Measurements from ENCODE around the gene BNIPL.
A peak's percentile ranks its signal among the peaks of the same experiment; 100 is the strongest.

The BNIPL gene, protein sequence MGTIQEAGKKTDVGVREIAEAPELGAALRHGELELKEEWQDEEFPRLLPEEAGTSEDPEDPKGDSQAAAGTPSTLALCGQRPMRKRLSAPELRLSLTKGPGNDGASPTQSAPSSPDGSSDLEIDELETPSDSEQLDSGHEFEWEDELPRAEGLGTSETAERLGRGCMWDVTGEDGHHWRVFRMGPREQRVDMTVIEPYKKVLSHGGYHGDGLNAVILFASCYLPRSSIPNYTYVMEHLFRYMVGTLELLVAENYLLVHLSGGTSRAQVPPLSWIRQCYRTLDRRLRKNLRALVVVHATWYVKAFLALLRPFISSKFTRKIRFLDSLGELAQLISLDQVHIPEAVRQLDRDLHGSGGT

DNA sequence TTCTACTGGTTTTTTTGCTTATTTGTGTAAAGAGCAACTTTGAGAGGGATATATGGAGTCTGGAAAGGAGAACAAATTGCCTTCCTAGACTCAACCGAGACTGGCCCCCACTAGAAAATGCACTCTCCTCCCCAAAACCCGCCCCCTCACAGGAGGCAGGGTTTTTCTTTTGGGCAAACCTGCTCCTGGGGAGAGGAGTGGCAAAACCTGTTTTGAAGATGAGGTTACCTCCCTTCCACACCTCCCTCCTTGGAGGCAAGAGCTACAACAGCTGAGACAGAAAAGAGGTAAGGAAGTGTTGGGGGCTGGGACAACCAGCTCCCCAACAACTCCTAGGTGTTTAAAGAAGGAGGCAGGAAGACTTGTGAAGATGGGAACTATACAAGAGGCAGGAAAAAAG is at the start of gene BNIPL:
BNIPL (plus strand) TSS at position 231 of the 400 bp plus-strand sequence; CDS start at position 371, 140 bp downstream.
- no peak for DNase-seq

DNA sequence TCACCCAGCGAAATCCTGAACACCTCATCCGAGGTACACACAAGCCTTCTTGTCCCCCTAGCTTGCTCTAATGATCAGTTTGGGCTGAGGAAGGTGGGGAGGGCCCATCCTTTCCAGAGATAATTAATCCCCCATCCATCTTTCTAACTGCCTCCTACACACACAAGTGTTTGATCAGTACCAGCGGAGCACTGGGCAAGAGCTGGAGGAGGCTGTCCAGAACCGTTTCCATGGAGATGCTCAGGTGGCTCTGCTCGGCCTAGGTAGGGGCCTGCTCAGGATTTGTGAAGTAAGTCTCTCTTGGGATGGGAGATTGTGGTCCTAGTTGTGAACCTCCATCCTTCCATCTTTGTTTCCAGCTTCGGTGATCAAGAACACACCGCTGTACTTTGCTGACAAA is 48.5 kb upstream of the BNIPL start:
- no peak for DNase-seq

- DNase-seq = no peak
These were observed 43.8 kb upstream of the BNIPL start for GRCh38 chr1:150992626-150993025.

- DNase-seq = no peak
These were observed 42.1 kb upstream of the BNIPL start for GRCh38 chr1:150994248-150994647.

DNA sequence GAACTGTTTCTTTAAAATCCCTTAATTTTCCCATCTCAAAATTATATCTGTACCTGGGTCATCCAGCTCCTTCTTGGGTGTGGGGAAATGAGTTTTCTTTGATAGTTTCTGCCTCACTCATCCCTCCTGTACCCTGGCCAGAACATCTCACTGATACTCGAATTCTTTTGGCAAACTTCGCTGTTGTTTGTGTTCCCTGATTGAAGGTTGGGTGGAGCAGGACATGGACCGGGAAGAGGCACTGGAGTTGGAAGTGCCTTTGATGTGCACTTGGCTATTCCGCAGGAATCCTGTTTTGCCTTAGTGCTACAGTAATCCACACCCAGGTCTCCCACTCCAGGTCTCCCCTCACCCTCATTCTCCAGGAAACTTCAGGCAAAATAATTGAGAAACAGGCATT is 40.9 kb upstream of the BNIPL start:
- DNase-seq = no peak

- no peak for DNase-seq
These were observed 40.5 kb upstream of the BNIPL start for GRCh38 chr1:150995896-150996295.

DNA sequence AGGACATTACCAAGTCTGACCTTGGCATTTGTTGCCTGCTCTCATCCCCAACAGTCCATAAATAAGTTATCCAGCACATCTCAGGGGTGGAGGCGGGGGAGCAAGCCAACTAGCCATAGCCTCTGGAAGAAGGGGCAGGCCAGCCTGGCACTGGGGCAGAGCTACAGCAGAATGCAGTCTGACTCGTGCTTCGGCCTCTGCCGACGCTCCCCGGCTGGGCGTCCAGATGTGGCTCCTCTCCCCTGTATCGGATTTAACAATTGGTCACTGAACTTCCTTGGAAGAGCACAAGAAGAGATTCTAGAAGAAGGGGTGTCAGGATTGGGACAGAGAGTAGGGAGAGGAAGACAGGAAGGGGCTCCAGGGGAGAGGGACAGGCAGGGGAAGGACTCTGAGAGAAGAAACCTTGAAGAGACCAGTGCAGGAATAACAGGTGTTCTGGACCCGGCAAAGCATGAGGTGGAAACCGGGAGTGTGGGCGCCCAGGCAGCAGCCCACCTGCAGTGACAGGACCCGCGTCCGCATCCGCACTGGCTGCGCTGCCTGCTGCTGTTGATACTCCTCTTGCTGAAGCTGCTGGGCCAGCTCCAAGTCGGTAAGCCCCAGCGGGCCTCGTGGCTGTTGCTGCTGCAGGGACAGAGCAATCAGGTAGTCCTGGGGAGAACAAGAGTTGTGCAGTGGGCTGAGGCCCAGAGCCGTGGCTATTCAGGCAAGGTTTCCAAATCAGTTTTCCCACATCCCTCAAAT is 39.1 kb upstream of the BNIPL start:
- no peak for DNase-seq

DNA sequence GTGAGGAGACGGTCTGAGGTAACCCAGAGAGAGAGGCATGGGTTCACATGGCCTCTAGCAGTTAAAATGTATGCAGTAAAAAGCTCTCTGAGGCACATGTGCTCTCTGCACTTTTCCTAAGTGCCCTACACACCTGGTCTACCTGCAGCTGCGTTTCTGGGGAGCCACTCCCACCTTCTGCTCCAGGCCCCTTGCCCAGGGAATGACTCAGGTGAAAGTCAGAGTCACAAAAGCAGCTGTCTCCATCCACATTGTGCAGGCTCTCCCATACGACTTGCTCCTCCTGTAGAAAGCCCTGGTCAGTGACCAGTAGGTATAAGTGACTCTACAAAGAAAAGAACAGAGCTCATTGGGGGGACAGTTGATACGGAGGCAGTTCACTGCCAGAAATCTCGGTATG is 38.4 kb upstream of the BNIPL start:
- DNase-seq = no peak

- no peak for DNase-seq
These were observed 37.2 kb upstream of the BNIPL start for GRCh38 chr1:150999051-150999674.

- no peak for DNase-seq
These were observed 36.5 kb upstream of the BNIPL start for GRCh38 chr1:150999926-151000325.

- DNase-seq = no peak
These were observed 36.0 kb upstream of the BNIPL start for GRCh38 chr1:151000408-151000807.

GRCh38 chr1:151001602-151002001 is 34.8 kb upstream of the BNIPL start:
- no peak for DNase-seq

DNA sequence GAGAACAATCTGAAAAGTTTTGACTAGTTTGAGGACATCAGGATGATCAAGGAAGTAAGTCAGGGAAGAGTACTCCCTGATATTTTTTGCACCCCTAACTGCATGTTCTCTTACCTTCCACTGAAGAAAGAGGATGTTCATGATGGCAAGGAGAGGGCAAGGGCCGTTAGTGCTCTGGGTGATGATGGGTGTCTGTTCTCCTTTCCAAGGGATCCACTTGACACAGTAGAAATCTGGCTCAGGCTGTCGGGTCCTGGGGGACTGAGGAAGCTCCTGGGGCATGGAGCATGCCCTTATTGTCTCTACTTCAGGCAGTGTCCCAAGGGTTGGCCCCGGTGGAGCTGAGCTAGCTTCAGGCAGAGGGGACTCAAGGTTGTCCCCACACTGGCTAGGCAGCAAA is 34.3 kb upstream of the BNIPL start:
- DNase-seq = no peak

GRCh38 chr1:151002611-151003010 is 33.8 kb upstream of the BNIPL start:
- no peak for DNase-seq

DNA sequence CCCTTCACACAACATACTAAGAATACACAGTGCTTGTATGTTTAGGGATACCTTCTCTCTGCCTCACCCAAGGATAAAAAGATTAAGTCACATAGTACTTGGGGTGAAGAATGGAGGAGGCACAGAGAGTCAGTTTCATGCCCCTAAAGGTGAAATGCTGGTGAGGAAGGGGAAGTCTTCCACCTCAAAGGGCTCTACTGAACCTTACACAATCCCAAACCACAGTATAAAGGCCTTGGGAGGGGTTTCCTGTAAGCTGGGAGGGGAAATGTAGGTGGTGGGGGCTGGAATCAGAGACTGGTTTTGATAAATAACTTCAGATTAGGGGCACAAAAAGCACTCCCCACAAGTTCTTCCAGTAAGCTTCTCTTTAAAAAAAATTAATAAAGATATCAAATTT is 33.2 kb upstream of the BNIPL start:
- no peak for DNase-seq

DNA sequence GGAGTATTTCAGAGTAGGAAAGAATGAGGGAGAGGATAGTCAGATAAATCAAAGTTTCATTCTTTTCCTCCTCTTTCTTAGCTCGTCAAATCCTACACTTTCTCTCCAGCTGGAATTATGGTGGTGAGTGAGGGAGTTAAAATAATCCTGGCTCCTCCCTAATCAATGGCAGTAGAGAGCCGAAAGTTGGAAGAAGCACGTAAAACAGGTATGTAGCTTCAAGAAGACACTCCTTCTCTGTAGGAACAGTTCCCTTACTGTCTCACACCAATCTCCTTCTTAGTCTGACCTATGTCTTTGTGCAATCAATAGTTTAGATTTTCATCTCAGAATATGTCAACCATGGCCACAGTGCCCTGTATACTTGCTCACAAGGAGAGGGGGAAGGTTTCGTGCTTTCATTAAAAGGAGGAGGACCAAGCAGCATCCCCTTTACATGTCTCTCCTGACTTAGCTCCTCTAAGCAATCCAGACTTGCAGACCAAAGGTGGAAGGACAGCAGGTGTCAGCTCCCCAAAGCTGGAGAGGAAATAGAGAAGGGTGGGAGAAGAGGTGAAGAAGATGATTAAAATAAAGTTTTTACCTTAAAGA is 30.6 kb upstream of the BNIPL start:
- no peak for DNase-seq

GRCh38 chr1:151006327-151007052 is 29.9 kb upstream of the BNIPL start, which contains the start of gene MINDY1:
MINDY1 (minus strand) TSS chr1:151006902; CDS start chr1:151002617, 4,285 bp downstream.
- peak; percentile 40 for DNase-seq

- DNase-seq = no peak
These were observed 28.5 kb upstream of the BNIPL start for GRCh38 chr1:151007853-151008243.

DNA sequence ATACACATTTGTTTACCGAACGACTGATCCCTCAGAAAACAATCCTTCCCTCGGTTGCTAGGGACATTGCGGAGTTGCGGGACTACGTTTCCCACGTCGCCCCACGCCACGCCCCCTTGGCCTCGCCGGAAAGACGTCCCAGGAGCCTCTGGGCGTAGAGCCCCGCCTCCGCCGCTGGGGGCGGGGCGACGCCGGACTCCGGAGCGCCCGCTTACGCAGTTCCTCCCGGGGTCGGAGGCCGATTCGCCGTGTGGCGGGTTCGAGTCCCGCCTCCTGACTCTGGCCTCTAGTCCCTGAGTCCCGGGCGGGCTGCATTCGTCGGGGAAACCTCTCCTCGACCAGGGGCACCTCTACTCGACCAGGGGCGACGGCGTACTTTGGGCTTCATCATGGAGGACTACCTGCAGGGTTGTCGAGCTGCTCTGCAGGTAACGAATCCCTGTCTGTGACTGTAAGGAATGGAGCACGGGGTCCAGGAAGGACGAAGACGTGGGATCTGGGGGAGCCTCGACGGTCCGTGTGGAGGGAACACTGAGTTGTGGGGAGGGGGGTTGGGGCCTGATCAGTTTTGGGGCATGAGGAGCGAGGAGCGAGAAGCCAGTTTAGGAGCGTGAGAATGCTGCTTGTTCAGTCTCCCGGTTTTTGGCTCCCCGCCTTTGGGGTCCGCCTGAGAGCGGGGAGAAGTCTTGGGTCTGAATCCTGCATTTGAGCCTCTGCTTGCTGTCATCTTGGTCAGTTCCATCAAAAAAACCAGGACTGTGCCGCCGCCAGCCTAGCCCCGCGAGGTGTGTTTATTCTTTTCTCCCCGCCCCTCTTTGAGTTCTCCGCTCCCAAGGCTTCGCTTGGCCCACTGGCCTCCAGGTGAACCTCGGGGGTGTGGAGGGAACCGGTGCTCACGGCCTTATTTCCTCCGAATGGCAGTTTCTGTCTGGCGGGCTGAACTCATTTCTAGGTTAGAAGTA is 27.9 kb upstream of the BNIPL start, which contains the start of gene PRUNE1:
PRUNE1 (plus strand) TSS at position 206 of the 962 bp plus-strand sequence; CDS start at position 390, 184 bp downstream.
- DNase-seq = peak; percentile 95

GRCh38 chr1:151009206-151009587 is 27.2 kb upstream of the BNIPL start:
- DNase-seq = no peak

DNA sequence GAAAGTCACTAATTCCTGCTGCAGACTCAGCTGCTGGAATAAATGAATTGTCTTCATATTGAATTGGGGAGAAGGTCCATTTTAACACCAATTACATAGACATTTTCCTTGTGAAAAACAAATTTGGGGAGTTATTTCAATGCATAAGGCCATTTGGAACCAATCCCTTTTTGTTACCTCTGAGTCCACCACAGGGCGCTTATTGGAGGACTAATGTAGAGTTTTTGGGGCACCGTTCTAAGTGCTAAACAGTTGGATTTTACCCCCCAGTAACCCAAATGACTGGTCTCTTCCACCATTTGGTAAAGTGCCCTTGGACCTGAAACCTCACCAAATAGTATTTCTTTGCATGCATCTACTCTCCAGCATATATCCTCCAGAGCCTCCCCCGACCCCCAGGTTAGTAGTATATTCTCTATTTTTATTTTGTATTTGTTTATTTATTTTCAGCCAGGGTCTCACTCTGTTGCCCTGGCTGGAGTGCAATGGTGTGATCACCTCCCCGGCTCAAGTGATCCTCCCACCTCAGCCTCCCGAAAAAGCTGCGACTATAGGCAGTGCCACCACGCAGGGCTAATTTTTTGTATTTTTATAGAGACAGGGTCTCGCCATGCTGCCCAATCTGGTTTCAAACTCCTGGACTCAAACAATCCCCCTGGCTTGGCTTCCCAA is 26.6 kb upstream of the BNIPL start:
- no peak for DNase-seq
